Liver (tissue), 9 donors: ENCODE data around the gene MYL7. TPM values are rescaled to one million over a fixed set of nuclear protein-coding genes. Genes with fewer than 3 reads are reported as not detected.

ENCODE experiments used
- DNase-seq: peaks from one replicate; pipeline ENCODE4 v3.0.0-alpha.2; 2017; ENCODE audit warnings: low spot score
- H3K27ac ChIP-seq, 2 donors: one replicate each; pipeline ENCODE4 v1.7.0; 2013; ENCODE audit warnings: inconsistent platforms in 2 of 2, low read length in 2 of 2, control low read depth in 1 of 2, low read depth in 1 of 2, mild to moderate bottlenecking in 1 of 2
- H3K27me3 ChIP-seq, 4 donors: one replicate each; pipeline versions ENCODE4 v1.6.1 to v1.7.0; 2013; ENCODE audit warnings: low read length in 3 of 4, inconsistent platforms in 1 of 4, mild to moderate bottlenecking in 1 of 4, moderate library complexity in 1 of 4; ENCODE audit not compliant: control insufficient read depth in 4 of 4, insufficient read depth in 4 of 4
- H3K36me3 ChIP-seq, 4 donors: one replicate each; pipeline versions ENCODE4 v1.6.1 to v1.7.0; 2013; ENCODE audit warnings: low read length in 3 of 4, mild to moderate bottlenecking in 3 of 4, low read depth in 1 of 4, moderate library complexity in 1 of 4; ENCODE audit not compliant: control insufficient read depth in 4 of 4, insufficient read depth in 3 of 4
- H3K4me1 ChIP-seq, 4 donors: one replicate each; pipeline versions ENCODE4 v1.6.1 to v1.7.0; 2013; ENCODE audit warnings: low read length in 3 of 4, mild to moderate bottlenecking in 3 of 4, moderate library complexity in 1 of 4; ENCODE audit not compliant: control insufficient read depth in 4 of 4, insufficient read depth in 4 of 4
- H3K4me3 ChIP-seq, 3 donors: one replicate each; pipeline versions ENCODE4 v1.6.1 to v1.7.0; 2013; ENCODE audit warnings: low read length in 3 of 3, control low read depth in 1 of 3, low read depth in 1 of 3, mild to moderate bottlenecking in 1 of 3
- H3K9ac ChIP-seq, 2 donors: one replicate each; pipeline ENCODE4 v1.7.0; 2013; ENCODE audit warnings: low read length in 2 of 2, mild to moderate bottlenecking in 2 of 2, moderate library complexity in 2 of 2, control low read depth in 1 of 2, low read depth in 1 of 2
- H3K9me3 ChIP-seq, 4 donors: one replicate each; pipeline versions ENCODE4 v1.6.1 to v1.7.0; 2013; ENCODE audit warnings: low read length in 3 of 4; ENCODE audit not compliant: control insufficient read depth in 4 of 4
- ATF3 ChIP-seq: IDR thresholded peaks from 2 replicates; pipeline ENCODE4 v1.6.1; 2016; ENCODE audit warnings: antibody characterized with exemption
- CTCF ChIP-seq: fragments of 150-350 bp; IDR thresholded peaks from 2 replicates; pipeline ENCODE4 v1.5.1; 2017; ENCODE audit warnings: improper control_type of control experiment, low read depth, low read length; ENCODE audit not compliant: missing input control
- EGR1 ChIP-seq, 2 donors: IDR thresholded peaks; 2 replicates each; pipeline ENCODE4 v1.6.1; 2016 to 2018; ENCODE audit warnings: antibody characterized with exemption in 2 of 2, low read depth in 2 of 2
- FOXA2 ChIP-seq: IDR thresholded peaks from 2 replicates; pipeline ENCODE4 v1.6.1; 2016; ENCODE audit warnings: antibody characterized with exemption
- NR2F2 ChIP-seq: IDR thresholded peaks from 2 replicates; pipeline ENCODE4 v1.6.1; 2016; ENCODE audit warnings: antibody characterized with exemption
- RAD21 ChIP-seq, 2 donors: IDR thresholded peaks; 2 replicates each; pipeline ENCODE4 v1.6.1; 2016; ENCODE audit warnings: antibody characterized with exemption in 2 of 2, mild to moderate bottlenecking in 2 of 2
- REST ChIP-seq: IDR thresholded peaks from 2 replicates; pipeline ENCODE4 v1.6.1; 2016; ENCODE audit warnings: antibody characterized with exemption, mild to moderate bottlenecking
- RXRA ChIP-seq, 2 donors: IDR thresholded peaks; 2 replicates each; pipeline ENCODE4 v1.6.1; 2017 to 2018; ENCODE audit warnings: antibody characterized with exemption in 2 of 2, mild to moderate bottlenecking in 1 of 2
- YY1 ChIP-seq: IDR thresholded peaks from 2 replicates; pipeline ENCODE4 v1.6.1; 2016; ENCODE audit warnings: antibody characterized with exemption, mild to moderate bottlenecking
- WGBS: extraction: QIAGEN DNeasy Blood & Tissue Kit; methylation state at CpG from one replicate; pipeline ENCODE4 v1.1.7; 2013; 5-methylcytosine and 5-hydroxymethylcytosine counted together
- polyA plus RNA-seq, 2 donors: library from polyadenylated mRNA; stranded (reverse) in 1 of 2; unstranded in 1 of 2; fragments of 200-250 nt in 1 of 2; fragments of >200 nt in 1 of 2; fragmentation: Nextera tagmentation in 1 of 2; extraction: Ambion mirVana in 1 of 2; gene quantifications; one replicate each; pipeline versions ENCODE4 v1.2.1 to v1.2.3, GENCODE V29; 2013 to 2015
- total RNA-seq, 2 donors: library from RNA; depleted of rRNA; stranded (reverse); fragments of >200 nt; gene quantifications; one replicate each; pipeline ENCODE4 v1.2.3, GENCODE V29; 2014
- TF ChIP-seq, protein P1 (sequence below): IDR thresholded peaks from 2 replicates; pipeline ENCODE4 v1.6.1; 2016; ENCODE audit warnings: antibody characterized with exemption
- donor health status: healthy.
- donor health status: healthy.
- donor health status: healthy.
- donor health status: healthy.
- donor health status: healthy.

Gene MYL7
- total and polyA plus RNA-seq, 4 donors, result not detected

DNA sequence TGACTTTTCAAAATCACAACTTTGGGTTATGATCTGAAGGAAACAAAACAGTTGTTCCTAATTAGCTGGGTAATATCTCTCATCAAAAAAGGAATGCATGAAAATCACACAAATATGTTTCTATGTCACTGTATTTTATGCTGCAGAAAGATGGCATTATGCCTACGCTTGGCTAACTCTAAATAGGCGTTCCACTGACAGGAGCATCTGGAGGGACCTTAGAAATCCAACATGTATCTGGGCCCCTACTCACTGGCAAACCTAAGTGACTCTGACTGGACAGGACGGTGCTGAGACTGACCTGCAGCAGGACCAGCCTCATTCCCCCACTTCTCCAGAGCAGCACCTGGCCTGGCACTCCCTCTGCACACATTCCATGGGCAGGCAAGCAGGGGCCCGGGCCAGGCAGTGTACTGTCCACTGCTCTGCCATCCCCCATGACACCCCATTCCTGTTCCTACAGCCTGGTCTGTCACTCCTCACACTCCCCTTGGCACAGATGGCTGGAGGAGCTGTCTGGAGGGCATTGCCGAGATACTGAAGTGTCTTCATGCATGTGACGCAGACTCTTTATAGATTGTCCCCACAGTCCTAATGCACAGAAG lies 2.6 kb upstream of the MYL7 start:
- TF ChIP-seq RAD21 (IDR thresholded peaks at IDR 0.05) (no peak), ATF3 (no peak), RXRA (IDR thresholded peaks at IDR 0.05) (no peak), FOXA2 (no peak), REST (no peak), YY1 (no peak), EGR1 (IDR thresholded peaks at IDR 0.05; ENCODE audit: low read depth in 2 of 2) (no peak)
- TF ChIP-seq, protein P1, sequence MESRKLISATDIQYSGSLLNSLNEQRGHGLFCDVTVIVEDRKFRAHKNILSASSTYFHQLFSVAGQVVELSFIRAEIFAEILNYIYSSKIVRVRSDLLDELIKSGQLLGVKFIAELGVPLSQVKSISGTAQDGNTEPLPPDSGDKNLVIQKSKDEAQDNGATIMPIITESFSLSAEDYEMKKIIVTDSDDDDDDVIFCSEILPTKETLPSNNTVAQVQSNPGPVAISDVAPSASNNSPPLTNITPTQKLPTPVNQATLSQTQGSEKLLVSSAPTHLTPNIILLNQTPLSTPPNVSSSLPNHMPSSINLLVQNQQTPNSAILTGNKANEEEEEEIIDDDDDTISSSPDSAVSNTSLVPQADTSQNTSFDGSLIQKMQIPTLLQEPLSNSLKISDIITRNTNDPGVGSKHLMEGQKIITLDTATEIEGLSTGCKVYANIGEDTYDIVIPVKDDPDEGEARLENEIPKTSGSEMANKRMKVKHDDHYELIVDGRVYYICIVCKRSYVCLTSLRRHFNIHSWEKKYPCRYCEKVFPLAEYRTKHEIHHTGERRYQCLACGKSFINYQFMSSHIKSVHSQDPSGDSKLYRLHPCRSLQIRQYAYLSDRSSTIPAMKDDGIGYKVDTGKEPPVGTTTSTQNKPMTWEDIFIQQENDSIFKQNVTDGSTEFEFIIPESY, result no peak
- Histone ChIP-seq H3K27ac (no peak overlapping the region), H3K4me1 (peaks cover 0 to 3% (median 1%) of the 10 kb centered on the region in 4 donors), H3K9me3 (no peaks in the 10 kb centered on the region), H3K4me3 (no peak overlapping the region), H3K27me3 (no peaks in the 10 kb centered on the region), H3K9ac (no peak overlapping the region), H3K36me3 (peaks cover 0 to 8% (median 2%) of the 10 kb centered on the region in 4 donors)
- 91% methylated on average over 6 of the region's 6 CpGs for WGBS
- no peak for DNase-seq

GRCh38 chr7:44142028-44142427 lies 896 bp upstream of the MYL7 start:
- peaks cover 0 to 3% (median 1%) of the 10 kb centered on the region in 4 donors for H3K4me1 ChIP-seq
- TF ChIP-seq YY1, result no peak
- TF ChIP-seq, protein P1, result no peak
- no peak for TF ChIP-seq NR2F2
- no peak for TF ChIP-seq CTCF
- no peak for DNase-seq
- H3K9ac ChIP-seq, result no peak overlapping the region
- H3K27me3 ChIP-seq, result no peaks in the 10 kb centered on the region
- 92% methylated on average over 4 of the region's 4 CpGs for WGBS
- no peak overlapping the region for H3K4me3 ChIP-seq
- H3K36me3 ChIP-seq, result peaks cover 0 to 2% (median under 1%) of the 10 kb centered on the region in 4 donors
- H3K9me3 ChIP-seq, result no peaks in the 10 kb centered on the region
- no peak overlapping the region for H3K27ac ChIP-seq
